Measurements from ENCODE around the gene C17orf107.
A peak's percentile ranks its signal among the peaks of the same experiment; 100 is the strongest.

Gene C17orf107

DNA sequence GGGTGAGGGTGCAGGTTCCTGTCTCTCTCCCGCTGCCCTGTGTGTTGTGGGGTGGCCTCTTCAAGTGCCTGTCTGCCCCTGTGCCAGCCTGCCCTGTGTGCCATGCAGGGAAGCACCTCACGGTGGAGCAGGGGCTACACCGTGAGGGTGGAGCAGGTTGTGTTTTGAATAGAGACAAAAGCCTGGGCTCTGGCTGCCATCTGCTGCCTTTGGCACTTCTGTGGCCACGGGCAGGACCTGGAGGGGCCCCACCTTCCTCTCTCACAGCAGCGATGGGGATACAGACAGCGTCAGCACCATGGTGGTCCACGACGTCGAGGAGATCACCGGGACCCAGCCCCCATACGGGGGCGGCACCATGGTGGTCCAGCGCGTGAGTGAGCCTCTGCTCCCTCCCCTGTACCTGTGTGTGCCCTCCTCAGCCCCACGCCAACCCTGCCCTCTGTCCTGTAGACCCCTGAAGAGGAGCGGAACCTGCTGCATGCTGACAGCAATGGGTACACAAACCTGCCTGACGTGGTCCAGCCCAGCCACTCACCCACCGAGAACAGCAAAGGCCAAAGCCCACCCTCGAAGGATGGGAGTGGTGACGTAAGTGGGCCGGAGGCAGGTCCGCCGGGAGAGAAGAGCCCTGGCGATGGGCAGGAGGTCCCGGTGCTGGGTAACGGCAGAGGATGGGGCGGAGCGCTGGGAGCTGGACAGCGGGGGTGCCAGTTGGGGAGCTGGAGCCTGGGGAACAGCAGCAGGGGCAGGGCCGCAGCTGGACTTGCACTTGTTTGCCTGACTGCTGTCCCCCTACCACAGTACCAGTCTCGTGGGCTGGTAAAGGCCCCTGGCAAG lies 5.4 kb upstream of the C17orf107 start:
- H3K9me3 ChIP-seq (replicated peaks in 1 of 11), result no peaks in the 10 kb centered on the region
- peaks cover 6 to 55% (median 11%) of the 10 kb centered on the region in 10 experiments; a peak in 19 of 20 replicates for H3K4me1 ChIP-seq
- no peak overlapping the region for H3K4me2 ChIP-seq
- no peak overlapping the region for H3K4me3 ChIP-seq
- no peak for TF ChIP-seq Cebpa-rat (IDR thresholded peaks at IDR 0.05)
- peaks cover 9 to 19% (median 10%) of the 10 kb centered on the region in 11 experiments for H3K27me3 ChIP-seq
- H3K27ac ChIP-seq, result no peak overlapping the region
- peaks cover 53 to 86% (median 78%) of the 10 kb centered on the region in 11 experiments for H3K36me3 ChIP-seq
- H3K9ac ChIP-seq, result peak overlapping the region in 4 of 11 experiments; percentile 7 to 18 (median 15); a peak in 1 of 22 replicates
- peaks cover 0 to 43% (median 0%) of the 10 kb centered on the region in 11 experiments; a peak in 10 of 22 replicates for H4K20me1 ChIP-seq

GRCh38 chr17:4895121-4895520 lies 4.2 kb upstream of the C17orf107 start:
- Histone ChIP-seq H3K27me3 (peaks cover 20 to 31% (median 22%) of the 10 kb centered on the region in 11 experiments), H3K36me3 (peaks cover 53 to 82% (median 74%) of the 10 kb centered on the region in 11 experiments), H3K4me1 (peaks cover 17 to 67% (median 22%) of the 10 kb centered on the region in 10 experiments), H3K27ac (no peak overlapping the region), H3K4me3 (no peak overlapping the region), H4K20me1 (peaks cover 0 to 45% (median 0%) of the 10 kb centered on the region in 11 experiments; a peak in 10 of 22 replicates), H3K9ac (no peak overlapping the region), H3K4me2 (peak overlapping the region in 3 of 11 experiments; percentile 2 to 30 (median 28); a peak in 5 of 22 replicates), H3K9me3 (replicated peaks in 1 of 11) (no peaks in the 10 kb centered on the region)
- TF ChIP-seq Cebpa-rat (IDR thresholded peaks at IDR 0.05), result no peak

- no peak overlapping the region for H3K27ac ChIP-seq
- peaks cover 26 to 38% (median 28%) of the 10 kb centered on the region in 11 experiments for H3K27me3 ChIP-seq
- H3K4me2 ChIP-seq, result peak overlapping the region in 4 of 11 experiments; percentile 2 to 30 (median 22); a peak in 6 of 22 replicates
- H3K4me1 ChIP-seq, result peaks cover 23 to 73% (median 29%) of the 10 kb centered on the region in 10 experiments
- no peak overlapping the region for H3K4me3 ChIP-seq
- no peaks in the 10 kb centered on the region for H3K9me3 ChIP-seq (replicated peaks in 1 of 11)
- no peak for TF ChIP-seq Cebpa-rat (IDR thresholded peaks at IDR 0.05)
- peaks cover 46 to 75% (median 68%) of the 10 kb centered on the region in 11 experiments for H3K36me3 ChIP-seq
- H3K9ac ChIP-seq, result 0 out of 22 replicates have a peak overlapping the region, but pooled peaks of 1 of the 11 experiments have one; percentile 26
- peaks cover 0 to 45% (median 0%) of the 10 kb centered on the region in 11 experiments; a peak in 10 of 22 replicates for H4K20me1 ChIP-seq
Measured at GRCh38 chr17:4895657-4896331, 3.5 kb upstream of the C17orf107 start.

DNA sequence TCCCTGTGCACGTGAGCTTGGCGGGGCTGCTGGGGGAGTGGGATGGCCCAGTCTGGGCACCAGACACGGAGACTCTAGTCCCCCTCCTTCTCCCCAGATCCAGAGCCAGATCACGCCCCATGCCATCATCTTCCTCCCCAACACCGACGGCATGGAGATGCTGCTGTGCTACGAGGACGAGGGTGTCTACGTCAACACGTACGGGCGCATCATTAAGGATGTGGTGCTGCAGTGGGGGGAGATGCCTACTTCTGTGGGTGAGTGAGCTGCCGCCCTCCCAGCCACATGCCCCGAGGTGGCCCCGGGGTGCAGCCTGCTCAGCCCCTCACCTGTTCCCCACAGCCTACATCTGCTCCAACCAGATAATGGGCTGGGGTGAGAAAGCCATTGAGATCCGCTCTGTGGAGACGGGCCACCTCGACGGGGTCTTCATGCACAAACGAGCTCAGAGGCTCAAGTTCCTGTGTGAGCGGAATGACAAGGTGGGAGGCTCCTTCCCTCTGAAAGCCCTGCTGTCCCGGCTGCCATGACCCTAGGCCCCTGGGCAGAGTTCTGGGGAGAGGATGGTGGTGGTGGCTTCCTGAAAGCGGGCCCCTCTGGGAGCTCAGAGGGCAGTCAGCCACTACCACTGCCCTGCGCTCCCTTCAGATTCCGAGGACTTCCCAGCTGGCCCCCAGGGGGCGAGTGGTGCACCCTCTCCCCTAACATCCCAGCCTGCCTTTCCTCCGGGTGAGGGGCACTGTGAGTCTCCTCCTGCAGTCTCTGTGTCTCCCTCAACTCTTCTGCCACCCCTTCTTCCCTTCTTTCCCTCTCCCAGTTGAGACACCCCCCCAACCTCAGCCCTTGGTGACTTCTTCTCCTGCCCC lies 2.8 kb upstream of the C17orf107 start:
- H3K27ac ChIP-seq, result no peak overlapping the region
- H3K9ac ChIP-seq, result 0 out of 22 replicates have a peak overlapping the region, but pooled peaks of 1 of the 11 experiments have one; percentile 26
- H3K4me3 ChIP-seq, result no peak overlapping the region
- H3K4me2 ChIP-seq, result peak overlapping the region in 1 of 11 experiments; percentile 30; a peak in 1 of 22 replicates
- peaks cover 0 to 45% (median 0%) of the 10 kb centered on the region in 11 experiments; a peak in 10 of 22 replicates for H4K20me1 ChIP-seq
- no peak for TF ChIP-seq Cebpa-rat (IDR thresholded peaks at IDR 0.05)
- H3K36me3 ChIP-seq, result peaks cover 45 to 67% (median 60%) of the 10 kb centered on the region in 11 experiments
- peaks cover 27 to 78% (median 34%) of the 10 kb centered on the region in 10 experiments for H3K4me1 ChIP-seq
- peaks cover 26 to 44% (median 35%) of the 10 kb centered on the region in 11 experiments for H3K27me3 ChIP-seq
- no peaks in the 10 kb centered on the region for H3K9me3 ChIP-seq (replicated peaks in 1 of 11)

DNA sequence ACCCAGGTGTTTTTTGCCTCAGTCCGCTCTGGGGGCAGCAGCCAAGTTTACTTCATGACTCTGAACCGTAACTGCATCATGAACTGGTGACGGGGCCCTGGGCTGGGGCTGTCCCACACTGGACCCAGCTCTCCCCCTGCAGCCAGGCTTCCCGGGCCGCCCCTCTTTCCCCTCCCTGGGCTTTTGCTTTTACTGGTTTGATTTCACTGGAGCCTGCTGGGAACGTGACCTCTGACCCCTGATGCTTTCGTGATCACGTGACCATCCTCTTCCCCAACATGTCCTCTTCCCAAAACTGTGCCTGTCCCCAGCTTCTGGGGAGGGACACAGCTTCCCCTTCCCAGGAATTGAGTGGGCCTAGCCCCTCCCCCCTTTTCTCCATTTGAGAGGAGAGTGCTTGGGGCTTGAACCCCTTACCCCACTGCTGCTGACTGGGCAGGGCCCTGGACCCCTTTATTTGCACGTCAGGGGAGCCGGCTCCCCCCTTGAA lies 2.1 kb upstream of the C17orf107 start:
- peaks cover 39 to 61% (median 53%) of the 10 kb centered on the region in 11 experiments for H3K36me3 ChIP-seq
- H3K4me2 ChIP-seq, result no peak overlapping the region
- peaks cover 0 to 45% (median 0%) of the 10 kb centered on the region in 11 experiments; a peak in 10 of 22 replicates for H4K20me1 ChIP-seq
- H3K4me1 ChIP-seq, result peaks cover 29 to 80% (median 37%) of the 10 kb centered on the region in 10 experiments
- no peak overlapping the region for H3K4me3 ChIP-seq
- H3K9me3 ChIP-seq (replicated peaks in 1 of 11), result no peaks in the 10 kb centered on the region
- H3K27ac ChIP-seq, result no peak overlapping the region
- peaks cover 26 to 44% (median 35%) of the 10 kb centered on the region in 11 experiments for H3K27me3 ChIP-seq
- no peak overlapping the region for H3K9ac ChIP-seq
- TF ChIP-seq Cebpa-rat (IDR thresholded peaks at IDR 0.05), result no peak

DNA sequence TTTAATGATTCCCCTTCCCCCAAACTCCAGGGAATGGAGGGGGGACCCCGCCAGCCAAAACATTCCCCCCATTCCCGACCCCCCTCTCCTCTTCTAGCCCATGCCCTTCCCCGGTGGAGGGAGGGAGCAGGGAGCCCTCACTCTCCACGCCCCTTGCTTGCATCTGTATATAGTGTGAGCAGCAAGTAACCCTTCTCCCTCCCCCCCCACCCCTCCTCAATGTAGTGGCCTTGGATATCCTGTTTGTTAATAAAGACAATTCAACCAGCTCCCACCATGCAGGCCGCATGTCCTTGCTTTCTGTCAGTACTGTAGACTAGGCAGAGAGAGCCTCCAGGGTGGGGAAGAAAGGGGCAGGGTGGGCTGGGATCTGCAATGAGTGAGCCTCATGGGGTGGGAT lies 1.6 kb upstream of the C17orf107 start:
- peaks cover 26 to 44% (median 35%) of the 10 kb centered on the region in 11 experiments for H3K27me3 ChIP-seq
- no peaks in the 10 kb centered on the region for H3K9me3 ChIP-seq (replicated peaks in 1 of 11)
- no peak overlapping the region for H3K9ac ChIP-seq
- no peak overlapping the region for H3K4me2 ChIP-seq
- no peak overlapping the region for H3K27ac ChIP-seq
- peaks cover 39 to 55% (median 48%) of the 10 kb centered on the region in 11 experiments for H3K36me3 ChIP-seq
- H4K20me1 ChIP-seq, result peaks cover 0 to 45% (median 0%) of the 10 kb centered on the region in 11 experiments; a peak in 10 of 22 replicates
- H3K4me3 ChIP-seq, result no peak overlapping the region
- TF ChIP-seq Cebpa-rat (IDR thresholded peaks at IDR 0.05), result no peak
- peaks cover 35 to 81% (median 42%) of the 10 kb centered on the region in 10 experiments for H3K4me1 ChIP-seq

- peak overlapping the region in 4 of 11 experiments; percentile 4 to 67 (median 28); a peak in 5 of 22 replicates for H3K9ac ChIP-seq
- peaks cover 0 to 39% (median 0%) of the 10 kb centered on the region in 11 experiments; a peak in 10 of 22 replicates for H4K20me1 ChIP-seq
- H3K4me3 ChIP-seq, result peak overlapping the region in 3 of 10 experiments; percentile 51 to 66 (median 54); a peak in 2 of 20 replicates
- peaks cover 37 to 50% (median 42%) of the 10 kb centered on the region in 11 experiments for H3K36me3 ChIP-seq
- peaks cover 40 to 82% (median 48%) of the 10 kb centered on the region in 10 experiments for H3K4me1 ChIP-seq
- no peak for TF ChIP-seq Cebpa-rat (IDR thresholded peaks at IDR 0.05)
- H3K4me2 ChIP-seq, result peak overlapping the region; percentile 64 to 89 (median 80); a peak in 20 of 22 replicates
- no peak overlapping the region for H3K27ac ChIP-seq
- H3K9me3 ChIP-seq (replicated peaks in 1 of 11), result no peaks in the 10 kb centered on the region
- peaks cover 26 to 44% (median 35%) of the 10 kb centered on the region in 11 experiments for H3K27me3 ChIP-seq
Measured at GRCh38 chr17:4898351-4898750, 985 bp upstream of the C17orf107 start.

Measured in BLaER1 treated with 17β-estradiol and CSF1 and Interleukin-3, amounts not matched to agents 10 nM and 100 nM (cell line).